Mononuclear cell (primary cell): Measurements from ENCODE around the gene SLC25A30. TPM values are rescaled to one million over a fixed set of nuclear protein-coding genes. Genes with fewer than 3 reads are reported as not detected.

Source experiments
- H3K27me3 ChIP-seq: 2 replicates; pipeline ENCODE4 v1.6.0; 2011; ENCODE audit warnings: low read length, control low read depth; ENCODE audit not compliant: insufficient read depth
- H3K4me1 ChIP-seq: 2 replicates; pipeline ENCODE4 v1.5.1; 2011; ENCODE audit warnings: mild to moderate bottlenecking, low read length, control low read depth; ENCODE audit not compliant: insufficient read depth
- H3K4me3 ChIP-seq: 2 replicates; pipeline ENCODE4 v1.5.1; 2011; ENCODE audit warnings: mild to moderate bottlenecking, low read length, moderate library complexity
- H3K9me3 ChIP-seq: 2 replicates; pipeline ENCODE4 v1.5.1; 2011; ENCODE audit warnings: low read depth, mild to moderate bottlenecking, control low read depth, low read length
- total RNA-seq: library from RNA; depleted of rRNA; stranded (reverse); fragments of >200 nt; gene quantifications from one replicate; pipeline ENCODE4 v1.2.3, GENCODE V29; 2012

Gene SLC25A30
- total RNA-seq, 1 donor, result 23.7 TPM

DNA sequence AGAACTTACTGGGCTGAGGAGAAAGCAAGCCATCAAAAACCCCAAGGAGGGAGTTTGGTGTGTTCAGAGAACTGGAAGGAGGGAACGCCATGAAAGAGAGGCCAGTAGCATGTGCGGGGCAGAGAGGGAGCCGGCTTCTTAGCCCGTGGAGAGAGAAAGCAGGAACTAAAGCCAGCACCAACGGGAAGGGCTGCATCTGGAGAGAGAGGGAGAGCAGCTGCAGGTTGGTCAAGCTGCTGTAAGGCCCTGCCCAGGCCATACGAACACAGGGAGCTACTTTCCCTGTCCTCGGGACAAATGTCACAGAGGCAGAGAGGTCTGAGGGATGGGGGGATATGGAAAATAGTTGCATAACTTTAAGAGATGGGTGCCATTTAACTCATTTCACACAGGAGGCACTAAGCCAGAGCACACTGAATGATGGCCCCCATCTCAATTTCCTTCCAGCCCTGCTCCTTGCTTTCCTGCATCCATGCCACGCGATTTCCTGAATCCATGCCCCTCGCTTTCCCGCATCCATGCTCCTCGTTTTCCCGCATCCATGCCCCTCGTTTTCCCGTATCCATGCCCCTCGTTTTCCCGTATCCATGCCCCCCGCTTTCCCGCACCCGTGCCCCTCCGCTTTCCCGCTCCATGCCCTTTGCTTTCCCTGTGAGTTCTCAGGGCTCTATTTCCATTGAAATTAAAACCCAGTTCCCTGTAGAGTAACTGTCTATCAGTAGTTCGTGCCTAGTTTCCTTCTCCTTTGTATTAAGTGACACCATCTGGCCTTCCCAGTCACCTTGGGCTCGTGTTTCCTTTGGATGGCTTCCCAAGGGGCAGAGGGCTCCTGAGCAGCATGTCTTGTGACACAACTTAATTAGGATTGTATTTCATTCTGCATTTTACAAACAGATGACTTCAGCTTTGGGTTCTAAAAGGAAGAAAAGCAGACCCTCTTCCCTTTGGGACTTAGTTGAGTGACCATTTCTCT lies 45.7 kb downstream of the SLC25A30 start:
- Histone ChIP-seq H3K9me3 (no peaks in the 10 kb centered on the region), H3K27me3 (no peaks in the 10 kb centered on the region), H3K4me1 (peaks cover 18% of the 10 kb centered on the region), H3K4me3 (no peak overlapping the region)

- Histone ChIP-seq H3K27me3 (no peaks in the 10 kb centered on the region), H3K4me1 (peaks cover 26% of the 10 kb centered on the region), H3K9me3 (no peaks in the 10 kb centered on the region), H3K4me3 (no peak overlapping the region)
These were observed 47.2 kb downstream of the SLC25A30 start for GRCh38 chr13:45370922-45371406.

DNA sequence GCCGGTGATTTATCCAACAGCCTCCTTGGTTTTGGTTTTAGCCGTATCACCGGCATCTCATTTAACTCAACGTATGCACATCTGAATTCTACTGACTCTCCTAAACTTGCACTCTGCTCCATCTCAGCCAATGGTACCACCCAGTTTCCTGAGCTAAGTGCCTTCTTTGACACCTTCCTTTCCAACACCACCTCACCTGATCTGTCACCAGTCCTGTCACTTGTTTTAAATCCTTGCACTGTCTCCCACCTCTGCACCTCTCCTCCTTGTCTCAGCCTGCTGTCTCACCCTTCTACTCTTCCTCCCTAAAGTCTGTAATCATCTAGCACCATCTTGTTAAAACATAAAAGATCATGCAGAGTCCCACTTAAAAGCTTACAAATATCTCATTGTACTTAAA lies 49.1 kb downstream of the SLC25A30 start:
- Histone ChIP-seq H3K9me3 (no peaks in the 10 kb centered on the region), H3K4me1 (peaks cover 26% of the 10 kb centered on the region), H3K27me3 (no peaks in the 10 kb centered on the region), H3K4me3 (no peak overlapping the region)

GRCh38 chr13:45368571-45368970 lies 49.6 kb downstream of the SLC25A30 start:
- Histone ChIP-seq H3K4me3 (no peak overlapping the region), H3K4me1 (peaks cover 26% of the 10 kb centered on the region), H3K27me3 (no peaks in the 10 kb centered on the region), H3K9me3 (no peaks in the 10 kb centered on the region)

- Histone ChIP-seq H3K27me3 (no peaks in the 10 kb centered on the region), H3K4me1 (peaks cover 26% of the 10 kb centered on the region), H3K9me3 (no peaks in the 10 kb centered on the region), H3K4me3 (no peak overlapping the region)
These were observed 50.2 kb downstream of the SLC25A30 start for GRCh38 chr13:45368005-45368404.

DNA sequence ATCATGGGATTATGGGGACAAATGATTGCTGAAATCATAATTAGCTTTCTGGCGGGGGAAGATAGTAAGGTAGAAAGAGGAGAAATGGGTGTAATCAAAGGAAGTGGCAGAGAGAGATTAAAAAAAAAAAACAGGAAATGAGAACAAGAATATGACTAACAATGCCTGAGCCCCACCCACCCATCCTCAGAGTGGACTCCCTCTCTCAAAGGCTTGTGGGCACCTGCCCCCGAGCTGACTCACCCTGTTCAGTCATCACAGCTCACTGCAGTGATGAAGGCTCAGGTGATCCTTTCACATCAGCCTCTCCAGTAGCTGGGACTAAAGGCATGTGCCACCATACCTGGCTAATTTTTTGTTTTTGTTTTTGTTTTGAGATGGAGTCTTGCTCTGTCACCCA lies 50.8 kb downstream of the SLC25A30 start:
- Histone ChIP-seq H3K9me3 (no peaks in the 10 kb centered on the region), H3K4me1 (peaks cover 26% of the 10 kb centered on the region), H3K27me3 (no peaks in the 10 kb centered on the region), H3K4me3 (no peak overlapping the region)

DNA sequence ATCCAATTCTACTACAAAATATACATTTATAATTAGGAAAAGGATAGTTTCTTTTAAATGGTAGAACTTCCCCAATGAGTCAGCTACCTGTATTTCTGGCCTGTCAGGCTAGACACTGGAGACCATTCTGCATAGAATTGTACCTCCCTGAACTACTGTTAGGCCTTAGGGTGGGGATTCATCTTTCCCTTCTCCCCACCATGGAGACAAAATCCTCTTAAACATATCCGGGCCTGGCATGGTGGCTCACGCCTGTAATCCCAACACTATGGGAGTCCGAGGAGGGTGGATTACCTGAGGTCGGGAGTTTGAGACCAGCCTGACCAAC lies 52.7 kb downstream of the SLC25A30 start:
- no peaks in the 10 kb centered on the region for H3K9me3 ChIP-seq
- no peaks in the 10 kb centered on the region for H3K27me3 ChIP-seq
- H3K4me3 ChIP-seq, result no peak overlapping the region
- peaks cover 19% of the 10 kb centered on the region for H3K4me1 ChIP-seq

GRCh38 chr13:45364876-45365557 lies 53.2 kb downstream of the SLC25A30 start:
- Histone ChIP-seq H3K4me3 (no peak overlapping the region), H3K4me1 (peaks cover 19% of the 10 kb centered on the region), H3K9me3 (no peaks in the 10 kb centered on the region), H3K27me3 (no peaks in the 10 kb centered on the region)

- no peaks in the 10 kb centered on the region for H3K27me3 ChIP-seq
- H3K4me1 ChIP-seq, result peaks cover 13% of the 10 kb centered on the region
- H3K9me3 ChIP-seq, result no peaks in the 10 kb centered on the region
- H3K4me3 ChIP-seq, result no peak overlapping the region
These were observed 55.2 kb downstream of the SLC25A30 start for GRCh38 chr13:45362939-45363338.

DNA sequence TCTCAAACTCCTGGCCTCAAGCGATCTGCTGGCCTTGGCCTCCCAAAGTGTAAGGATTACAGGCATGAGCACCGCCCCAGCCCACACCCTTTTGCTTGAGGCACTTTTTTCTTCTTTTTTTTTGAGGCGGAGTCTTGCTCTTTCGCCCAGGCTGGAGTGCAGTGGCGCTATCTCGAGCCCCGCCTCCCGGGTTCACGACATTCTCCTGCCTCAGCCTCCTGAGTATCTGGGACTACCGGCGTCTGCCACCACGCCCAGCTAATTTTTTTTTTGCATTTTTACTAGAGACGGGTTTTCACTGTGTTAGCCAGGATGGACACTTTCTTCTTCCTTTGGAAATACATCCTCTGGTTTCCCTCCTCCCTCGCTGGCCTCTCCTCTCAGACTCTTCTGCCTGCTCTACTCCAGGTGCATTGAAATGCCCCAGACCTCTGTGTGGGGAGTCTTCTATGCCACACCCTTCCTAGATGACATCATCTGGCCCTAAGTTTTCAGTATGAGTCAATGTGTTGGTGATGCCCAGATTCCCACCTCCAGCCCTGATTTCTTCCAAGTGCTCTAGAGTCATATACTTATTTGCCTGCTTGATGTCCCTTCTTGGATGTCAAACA lies 56.5 kb downstream of the SLC25A30 start:
- no peaks in the 10 kb centered on the region for H3K9me3 ChIP-seq
- peaks cover 8% of the 10 kb centered on the region for H3K4me1 ChIP-seq
- no peak overlapping the region for H3K4me3 ChIP-seq
- H3K27me3 ChIP-seq, result no peaks in the 10 kb centered on the region

GRCh38 chr13:45356966-45357672 lies 61.1 kb downstream of the SLC25A30 start:
- Histone ChIP-seq H3K9me3 (no peaks in the 10 kb centered on the region), H3K4me1 (peaks cover 22% of the 10 kb centered on the region), H3K27me3 (no peaks in the 10 kb centered on the region), H3K4me3 (no peak overlapping the region)

GRCh38 chr13:45353895-45354294 lies 64.3 kb downstream of the SLC25A30 start:
- Histone ChIP-seq H3K27me3 (no peaks in the 10 kb centered on the region), H3K4me1 (peaks cover 22% of the 10 kb centered on the region), H3K9me3 (no peaks in the 10 kb centered on the region), H3K4me3 (no peak overlapping the region)

GRCh38 chr13:45352031-45352430 lies 66.1 kb downstream of the SLC25A30 start:
- Histone ChIP-seq H3K4me3 (no peak overlapping the region), H3K9me3 (no peaks in the 10 kb centered on the region), H3K4me1 (peaks cover 17% of the 10 kb centered on the region), H3K27me3 (no peaks in the 10 kb centered on the region)

- H3K9me3 ChIP-seq, result no peaks in the 10 kb centered on the region
- no peaks in the 10 kb centered on the region for H3K27me3 ChIP-seq
- no peak overlapping the region for H3K4me3 ChIP-seq
- peaks cover 11% of the 10 kb centered on the region for H3K4me1 ChIP-seq
These were observed 68.0 kb downstream of the SLC25A30 start for GRCh38 chr13:45350152-45350551.

DNA sequence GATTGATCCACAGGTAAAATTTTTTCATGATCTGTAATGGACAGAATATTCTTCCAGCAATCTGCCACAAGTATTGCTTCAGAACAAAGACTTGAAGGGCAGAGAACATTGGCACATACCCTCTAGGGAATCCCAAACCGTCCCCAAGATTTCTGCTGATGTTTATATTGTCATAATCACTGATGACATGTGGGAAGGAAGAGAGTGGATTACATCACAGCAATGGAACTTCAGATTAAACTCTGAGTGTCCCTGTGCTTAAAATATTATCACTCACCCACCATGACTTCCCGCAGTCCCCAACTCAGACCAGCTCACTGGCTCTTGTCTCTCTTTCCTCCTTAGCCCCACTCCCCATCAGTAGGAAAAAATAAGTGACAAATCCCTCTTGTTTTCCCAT lies 68.7 kb downstream of the SLC25A30 start:
- H3K4me3 ChIP-seq, result no peak overlapping the region
- H3K27me3 ChIP-seq, result no peaks in the 10 kb centered on the region
- H3K4me1 ChIP-seq, result peaks cover 11% of the 10 kb centered on the region
- H3K9me3 ChIP-seq, result no peaks in the 10 kb centered on the region
